GM12875 (cell line): ENCODE measurements around the gene TMEM123.
"Not testable (repeated sequence)": the region's sequence is repeated elsewhere in the genome, so short reads cannot be mapped to it uniquely, and the experiment has no call there.

Experiments
- H3K4me3 ChIP-seq: one replicate; pipeline ENCODE4 v1.5.1; 2011; ENCODE audit warnings: low read depth, low read length, control low read depth
- CTCF ChIP-seq: IDR thresholded peaks from 2 replicates; pipeline ENCODE4 v1.5.1; 2011; ENCODE audit warnings: low read depth, mild to moderate bottlenecking, control low read depth, inconsistent platforms, low read length, moderate library complexity, borderline replicate concordance; ENCODE audit not compliant: insufficient read depth

Gene TMEM123

GRCh38 chr11:102377891-102378290 is 74.7 kb downstream of the TMEM123 start:
- no peak for TF ChIP-seq CTCF
- no peak overlapping the region for H3K4me3 ChIP-seq

- no peak overlapping the region for H3K4me3 ChIP-seq
- no peak for TF ChIP-seq CTCF
Observed at GRCh38 chr11:102375720-102376399, 76.7 kb downstream of the TMEM123 start.

- not testable (repeated sequence) for H3K4me3 ChIP-seq
Observed at GRCh38 chr11:102374633-102375424, 77.7 kb downstream of the TMEM123 start.

GRCh38 chr11:102368472-102368871 is 84.1 kb downstream of the TMEM123 start:
- no peak overlapping the region for H3K4me3 ChIP-seq
- TF ChIP-seq CTCF = no peak

- H3K4me3 ChIP-seq = no peak overlapping the region
- TF ChIP-seq CTCF = 0 out of 2 replicates have a peak, but pooled peaks have one; percentile 3
Observed at GRCh38 chr11:102367364-102367763, 85.2 kb downstream of the TMEM123 start.

- no peak overlapping the region for H3K4me3 ChIP-seq
- no peak for TF ChIP-seq CTCF
Observed at GRCh38 chr11:102364991-102365390, 87.6 kb downstream of the TMEM123 start.

- H3K4me3 ChIP-seq = no peak overlapping the region
- TF ChIP-seq CTCF = no peak
Observed at GRCh38 chr11:102361086-102362031, 91.2 kb downstream of the TMEM123 start.
